Sigmoid colon (tissue), 7 donors: ENCODE results near the gene TRIM44. TPM values are rescaled to one million over a fixed set of nuclear protein-coding genes. Genes with fewer than 3 reads are reported as not detected.

ENCODE experiments used
- DNase-seq: peaks from one replicate; pipeline ENCODE4 v3.0.0-alpha.2; 2019
- H3K27ac ChIP-seq, 4 donors: fragments of 200-600 bp; sonication (generic); one replicate each; pipeline ENCODE4 v1.5.1; 2016 to 2019; ENCODE audit warnings: mild to moderate bottlenecking in 1 of 4
- H3K27me3 ChIP-seq, 3 donors: fragments of 200-600 bp; sonication (generic); one replicate each; pipeline ENCODE4 v1.5.1; 2019; ENCODE audit warnings: mild to moderate bottlenecking in 1 of 3
- H3K36me3 ChIP-seq, 4 donors: fragments of 200-600 bp; sonication (generic); one replicate each; pipeline ENCODE4 v1.5.1; 2016 to 2019
- H3K4me1 ChIP-seq, 4 donors: fragments of 200-600 bp; sonication (generic); one replicate each; pipeline ENCODE4 v1.5.1; 2017 to 2019
- H3K4me3 ChIP-seq, 4 donors: fragments of 200-600 bp; sonication (generic); one replicate each; pipeline ENCODE4 v1.5.1; 2017 to 2019; ENCODE audit warnings: mild to moderate bottlenecking in 2 of 4, moderate library complexity in 1 of 4
- H3K9me3 ChIP-seq, 4 donors: fragments of 200-600 bp in 3 of 4; sonication (generic) in 3 of 4; one replicate each; pipeline versions ENCODE4 v1.5.1 to v1.6.1; 2013 to 2019
- CTCF ChIP-seq, 4 experiments: fragments of 450-650 bp in 3 of 4; fragments of 200-600 bp in 1 of 4; IDR thresholded peaks; one replicate each; pipeline ENCODE4 v1.5.1; 2016 to 2019; ENCODE audit warnings: antibody characterized with exemption in 4 of 4, mild to moderate bottlenecking in 3 of 4, moderate library complexity in 2 of 4
- EP300 ChIP-seq, 4 donors: sonication (generic); formaldehyde crosslinking; IDR thresholded peaks; one replicate each; pipeline ENCODE4 v1.6.1; 2017; ENCODE audit warnings: antibody characterized with exemption in 4 of 4
- POLR2A ChIP-seq, 2 donors: fragments of 450-650 bp; IDR thresholded peaks; one replicate each; pipeline ENCODE4 v1.6.1; 2016; ENCODE audit warnings: antibody characterized with exemption in 2 of 2, mild to moderate bottlenecking in 2 of 2, moderate library complexity in 2 of 2
- POLR2AphosphoS5 ChIP-seq, 4 donors: sonication (generic); formaldehyde crosslinking; IDR thresholded peaks; one replicate each; pipeline ENCODE4 v1.6.1; 2017; ENCODE audit warnings: antibody characterized with exemption in 4 of 4
- WGBS, 2 donors: extraction: QIAGEN DNeasy Blood & Tissue Kit; methylation state at CpG; one replicate each; pipeline ENCODE4 v1.1.7; 2013; 5-methylcytosine and 5-hydroxymethylcytosine counted together
- intact Hi-C: fragments of 100-400 bp; cut with DNase I; formaldehyde crosslinking; loops from one replicate; pipeline ENCODE4 v1.15.1; 2023
- polyA plus RNA-seq, 3 donors: library from polyadenylated mRNA; stranded (reverse); fragments of 200-250 nt; gene quantifications; one replicate each; pipeline ENCODE4 v1.2.3, GENCODE V29; 2013
- total RNA-seq, 4 donors: library from RNA; depleted of rRNA; stranded (reverse); fragments of >200 nt; gene quantifications; one replicate each; pipeline ENCODE4 v1.1.0, GENCODE V29; 2016
- donor health status: healthy with polysubstance abuse.
- donor health status: Bipolar disorder and iron deficiency.
- donor health status: healthy.

Gene TRIM44
- total and polyA plus RNA-seq, 7 donors = 8.4 to 97.2 (median 23.0) TPM

GRCh38 chr11:35740061-35740799 is 77.7 kb downstream of the TRIM44 start:
- no peak for DNase-seq
- no peak overlapping the region for H3K27ac ChIP-seq
- WGBS, 2 donors = 83 to 92% methylated on average over 4 of the region's 4 CpGs
- peaks cover 0 to 3% (median 0%) of the 10 kb centered on the region in 4 donors for H3K4me1 ChIP-seq
- TF ChIP-seq POLR2A (IDR thresholded peaks at IDR 0.05) = no peak
- no peak for TF ChIP-seq CTCF (IDR thresholded peaks at IDR 0.05)
- no peak for TF ChIP-seq POLR2AphosphoS5 (IDR thresholded peaks at IDR 0.05)
- no peak for TF ChIP-seq EP300 (IDR thresholded peaks at IDR 0.05)
- no peak overlapping the region for H3K4me3 ChIP-seq
- no peaks in the 10 kb centered on the region for H3K9me3 ChIP-seq
- intact Hi-C loops = no loop called here
- H3K27me3 ChIP-seq = no peaks in the 10 kb centered on the region
- H3K36me3 ChIP-seq = peaks cover 0 to 9% (median 0%) of the 10 kb centered on the region in 4 donors

GRCh38 chr11:35742707-35743454 is 80.3 kb downstream of the TRIM44 start:
- TF ChIP-seq POLR2A (IDR thresholded peaks at IDR 0.05) (no peak), CTCF (IDR thresholded peaks at IDR 0.05) (no peak), EP300 (IDR thresholded peaks at IDR 0.05) (no peak), POLR2AphosphoS5 (IDR thresholded peaks at IDR 0.05) (no peak)
- Histone ChIP-seq H3K27ac (no peak overlapping the region), H3K27me3 (no peaks in the 10 kb centered on the region), H3K4me1 (no peaks in the 10 kb centered on the region), H3K4me3 (no peak overlapping the region), H3K36me3 (no peaks in the 10 kb centered on the region), H3K9me3 (no peaks in the 10 kb centered on the region)
- intact Hi-C loops = no loop called here
- no peak for DNase-seq
- WGBS, 2 donors = 98% methylated on average over 4 of the region's 4 CpGs

GRCh38 chr11:35746356-35747153 is 84.0 kb downstream of the TRIM44 start:
- no peaks in the 10 kb centered on the region for H3K27me3 ChIP-seq
- no peaks in the 10 kb centered on the region for H3K4me1 ChIP-seq
- no peak overlapping the region for H3K27ac ChIP-seq
- H3K4me3 ChIP-seq = no peak overlapping the region
- intact Hi-C loops = no loop called here
- no peaks in the 10 kb centered on the region for H3K36me3 ChIP-seq
- TF ChIP-seq POLR2AphosphoS5 (IDR thresholded peaks at IDR 0.05) = no peak
- no peak for TF ChIP-seq POLR2A (IDR thresholded peaks at IDR 0.05)
- TF ChIP-seq CTCF (IDR thresholded peaks at IDR 0.05) = no peak
- no peak for TF ChIP-seq EP300 (IDR thresholded peaks at IDR 0.05)
- no peak for DNase-seq
- no peaks in the 10 kb centered on the region for H3K9me3 ChIP-seq
- 87% methylated on average over 4 of the region's 4 CpGs for WGBS, 2 donors

GRCh38 chr11:35747668-35748067 is 85.1 kb downstream of the TRIM44 start:
- H3K4me1 ChIP-seq = peaks cover 0 to 6% (median 0%) of the 10 kb centered on the region in 4 donors
- no peak for DNase-seq
- intact Hi-C loops = no loop called here
- H3K36me3 ChIP-seq = no peaks in the 10 kb centered on the region
- H3K9me3 ChIP-seq = no peaks in the 10 kb centered on the region
- TF ChIP-seq CTCF (IDR thresholded peaks at IDR 0.05) = no peak
- no peak for TF ChIP-seq POLR2A (IDR thresholded peaks at IDR 0.05)
- no peak for TF ChIP-seq EP300 (IDR thresholded peaks at IDR 0.05)
- no peak for TF ChIP-seq POLR2AphosphoS5 (IDR thresholded peaks at IDR 0.05)
- H3K27ac ChIP-seq = no peak overlapping the region
- no peaks in the 10 kb centered on the region for H3K27me3 ChIP-seq
- no peak overlapping the region for H3K4me3 ChIP-seq
- 61 to 89% methylated on average over 4 of the region's 4 CpGs for WGBS, 2 donors
